Mucosa of rectum (tissue), 2 donors: Measurements from ENCODE around the gene EDA.
A peak's percentile ranks its signal among the peaks of the same experiment; 100 is the strongest.

Experiments used
- H3K27ac ChIP-seq, 2 donors: one replicate each; pipeline ENCODE4 v1.7.0; 2013; ENCODE audit warnings: inconsistent platforms in 2 of 2, low read depth in 2 of 2, low read length in 2 of 2
- H3K27me3 ChIP-seq, 2 donors: one replicate each; pipeline ENCODE4 v1.7.0; 2013; ENCODE audit warnings: low read length in 2 of 2; ENCODE audit not compliant: control insufficient read depth in 2 of 2, insufficient read depth in 2 of 2
- H3K36me3 ChIP-seq, 2 donors: one replicate each; pipeline ENCODE4 v1.7.0; 2013; ENCODE audit warnings: low read length in 2 of 2; ENCODE audit not compliant: control insufficient read depth in 2 of 2, insufficient read depth in 2 of 2
- H3K4me1 ChIP-seq, 2 donors: one replicate each; pipeline ENCODE4 v1.7.0; 2013; ENCODE audit warnings: low read length in 2 of 2, mild to moderate bottlenecking in 1 of 2; ENCODE audit not compliant: control insufficient read depth in 2 of 2, insufficient read depth in 2 of 2
- H3K4me3 ChIP-seq, 2 donors: one replicate each; pipeline ENCODE4 v1.7.0; 2013; ENCODE audit warnings: low read length in 2 of 2
- H3K9ac ChIP-seq, 2 donors: one replicate each; pipeline ENCODE4 v1.7.0; 2013; ENCODE audit warnings: low read length in 2 of 2, low read depth in 1 of 2, mild to moderate bottlenecking in 1 of 2
- H3K9me3 ChIP-seq, 2 donors: one replicate each; pipeline ENCODE4 v1.7.0; 2013; ENCODE audit warnings: low read length in 2 of 2; ENCODE audit not compliant: control insufficient read depth in 2 of 2
- donor health status: healthy.
- donor health status: Normal muscosa, but diverticular disease.

Gene EDA

DNA sequence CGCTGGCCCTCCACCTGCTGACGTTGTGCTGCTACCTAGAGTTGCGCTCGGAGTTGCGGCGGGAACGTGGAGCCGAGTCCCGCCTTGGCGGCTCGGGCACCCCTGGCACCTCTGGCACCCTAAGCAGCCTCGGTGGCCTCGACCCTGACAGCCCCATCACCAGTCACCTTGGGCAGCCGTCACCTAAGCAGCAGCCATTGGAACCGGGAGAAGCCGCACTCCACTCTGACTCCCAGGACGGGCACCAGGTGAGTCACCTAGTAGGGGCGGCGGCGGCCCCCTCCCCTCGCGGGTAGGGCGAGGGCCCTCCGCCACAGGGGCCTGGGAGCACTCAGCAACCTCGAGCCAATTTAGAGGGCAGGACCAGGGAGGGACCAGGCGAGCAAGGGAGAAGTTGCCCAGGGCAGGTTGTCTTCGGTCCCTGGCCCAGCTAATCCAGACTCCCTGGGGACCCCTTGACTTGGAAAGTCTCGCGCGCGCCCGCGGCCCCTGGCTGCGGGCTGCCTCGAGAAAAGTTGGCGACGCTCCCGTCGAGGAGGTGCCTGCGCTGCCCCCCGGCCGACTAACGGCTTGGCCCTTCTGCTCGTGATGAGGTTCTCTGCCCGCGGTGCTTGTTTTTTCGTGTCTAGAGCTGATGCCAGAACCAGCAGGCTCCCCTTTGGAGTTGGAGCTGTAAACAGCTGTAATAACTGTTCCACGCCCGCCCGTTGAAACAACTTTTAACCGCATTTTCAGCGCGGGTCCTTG, 717 bp downstream of the EDA start:
- H3K27ac ChIP-seq: no peak overlapping the region
- peaks cover 5 to 6% of the 10 kb centered on the region in 2 donors for H3K27me3 ChIP-seq
- H3K4me1 ChIP-seq: peaks cover 0 to 3% of the 10 kb centered on the region in 2 donors
- peak overlapping the region in 1 of 2 donors; percentile 37 for H3K9ac ChIP-seq
- H3K36me3 ChIP-seq: no peaks in the 10 kb centered on the region
- H3K9me3 ChIP-seq: no peaks in the 10 kb centered on the region
- H3K4me3 ChIP-seq: peak overlapping the region; percentile 62 to 65

DNA sequence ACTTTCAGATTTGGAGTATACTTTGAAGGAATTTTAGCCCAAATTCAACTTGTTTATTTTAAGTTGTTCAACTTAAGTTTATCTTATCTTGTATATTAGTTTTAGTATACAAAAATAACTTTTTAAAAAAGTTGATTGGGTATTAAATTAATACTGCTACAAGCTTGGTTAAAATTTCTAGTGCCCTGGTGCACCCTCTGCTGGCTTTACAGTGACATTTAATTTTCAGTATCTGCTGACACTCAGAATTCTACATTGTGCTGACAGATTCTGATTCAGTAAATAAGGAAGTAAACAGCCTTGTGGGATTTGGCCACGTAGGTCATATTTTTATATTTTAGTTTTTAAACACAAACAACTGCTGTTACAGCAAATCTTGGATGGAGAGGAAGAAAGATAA, 2.9 kb downstream of the EDA start:
- Histone ChIP-seq H3K27me3 (peaks cover 5 to 8% of the 10 kb centered on the region in 2 donors), H3K9ac (no peak overlapping the region), H3K9me3 (no peaks in the 10 kb centered on the region), H3K4me1 (peaks cover 0 to 3% of the 10 kb centered on the region in 2 donors), H3K4me3 (no peak overlapping the region), H3K36me3 (no peaks in the 10 kb centered on the region), H3K27ac (no peak overlapping the region)

DNA sequence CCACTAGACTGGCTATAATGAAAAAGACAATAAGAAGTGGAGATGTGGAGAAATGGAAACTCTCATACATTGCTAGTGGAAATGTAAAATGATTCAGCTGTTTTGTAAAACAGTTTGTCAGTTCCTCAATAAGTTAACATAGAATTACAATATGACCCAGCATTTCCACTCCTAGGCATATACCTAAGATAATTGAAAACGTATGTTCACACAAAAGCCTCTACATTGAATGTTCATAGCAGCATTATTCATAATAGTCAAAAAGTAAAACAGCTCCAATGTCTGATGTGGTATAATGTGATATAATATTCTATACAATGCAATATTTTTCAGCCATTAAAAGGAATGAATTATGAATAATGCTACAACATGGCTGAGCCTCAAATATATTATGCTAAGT, 10.2 kb downstream of the EDA start:
- no peaks in the 10 kb centered on the region for H3K9me3 ChIP-seq
- H3K36me3 ChIP-seq: no peaks in the 10 kb centered on the region
- H3K4me1 ChIP-seq: no peaks in the 10 kb centered on the region
- H3K4me3 ChIP-seq: no peak overlapping the region
- H3K9ac ChIP-seq: no peak overlapping the region
- peaks cover 0 to 2% of the 10 kb centered on the region in 2 donors for H3K27me3 ChIP-seq
- H3K27ac ChIP-seq: no peak overlapping the region

DNA sequence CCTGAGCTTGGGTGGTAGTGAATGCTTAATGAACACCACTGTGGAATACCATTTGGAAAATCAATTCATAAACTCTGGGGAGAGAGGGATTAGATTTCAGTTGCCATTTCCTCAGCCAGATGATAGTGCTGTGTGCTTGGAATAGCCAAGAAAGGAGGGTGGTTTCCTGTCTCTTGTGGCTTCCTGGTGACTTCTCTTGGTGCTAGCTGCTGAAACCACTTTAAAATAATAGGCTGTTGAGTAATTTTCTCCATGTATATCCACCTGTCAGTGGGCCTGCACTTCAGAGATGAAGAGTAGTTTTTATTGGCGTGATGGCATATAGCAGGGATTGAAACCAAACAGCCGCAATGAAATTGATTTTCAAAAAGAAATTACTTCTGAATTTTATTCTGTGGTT, 11.8 kb downstream of the EDA start:
- Histone ChIP-seq H3K9me3 (no peaks in the 10 kb centered on the region), H3K36me3 (no peaks in the 10 kb centered on the region), H3K27ac (no peak overlapping the region), H3K27me3 (peaks cover 0 to 2% of the 10 kb centered on the region in 2 donors), H3K4me3 (no peak overlapping the region), H3K4me1 (no peaks in the 10 kb centered on the region), H3K9ac (no peak overlapping the region)

DNA sequence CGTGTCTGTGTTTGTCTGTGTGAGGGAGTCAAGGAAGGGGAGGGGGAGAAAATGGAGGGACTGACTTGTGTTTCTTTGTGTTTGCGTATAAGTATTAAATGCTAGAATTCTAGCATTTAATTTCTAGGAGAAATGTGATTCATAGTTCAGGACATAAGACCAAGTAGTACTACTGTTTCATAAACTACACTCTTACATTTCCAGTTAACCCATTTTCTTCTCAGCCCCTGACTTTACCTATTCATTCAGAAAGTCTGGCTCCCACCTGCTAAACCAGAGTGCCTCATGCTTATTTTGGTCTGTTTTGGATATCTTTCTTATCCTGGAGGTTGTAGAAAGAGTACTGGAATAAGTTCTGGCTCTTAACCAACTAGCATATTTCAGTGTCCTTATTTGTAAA, 14.2 kb downstream of the EDA start:
- no peak overlapping the region for H3K27ac ChIP-seq
- no peaks in the 10 kb centered on the region for H3K27me3 ChIP-seq

DNA sequence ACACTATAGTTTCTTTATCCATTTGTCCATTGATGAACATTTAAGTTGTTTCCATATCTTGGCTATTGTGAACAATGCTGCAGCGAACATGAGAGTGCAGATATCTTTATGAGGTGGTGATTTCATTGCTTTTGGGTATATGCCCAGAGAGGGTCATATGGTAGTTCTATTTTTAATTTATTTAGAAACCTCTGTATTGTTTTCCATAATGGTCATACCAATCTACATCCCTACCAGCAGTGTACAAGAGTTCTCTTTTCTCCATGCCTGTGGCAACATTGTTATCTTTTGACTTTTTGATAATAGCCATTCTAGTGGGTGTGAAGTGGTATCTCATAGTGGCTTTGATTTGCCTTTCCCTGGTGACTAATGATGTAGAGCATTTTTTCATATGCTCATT, 48.8 kb downstream of the EDA start:
- no peak overlapping the region for H3K9ac ChIP-seq
- no peaks in the 10 kb centered on the region for H3K36me3 ChIP-seq
- H3K4me1 ChIP-seq: no peaks in the 10 kb centered on the region
- H3K27me3 ChIP-seq: no peaks in the 10 kb centered on the region
- peaks cover 3 to 9% of the 10 kb centered on the region in 2 donors for H3K9me3 ChIP-seq
- no peak overlapping the region for H3K4me3 ChIP-seq
- no peak overlapping the region for H3K27ac ChIP-seq

More for the DNA sequence above, 14.2 kb downstream of the EDA start:
- Histone ChIP-seq H3K4me1 (no peaks in the 10 kb centered on the region), H3K36me3 (no peaks in the 10 kb centered on the region), H3K9me3 (no peaks in the 10 kb centered on the region), H3K4me3 (no peak overlapping the region), H3K9ac (no peak overlapping the region)

DNA sequence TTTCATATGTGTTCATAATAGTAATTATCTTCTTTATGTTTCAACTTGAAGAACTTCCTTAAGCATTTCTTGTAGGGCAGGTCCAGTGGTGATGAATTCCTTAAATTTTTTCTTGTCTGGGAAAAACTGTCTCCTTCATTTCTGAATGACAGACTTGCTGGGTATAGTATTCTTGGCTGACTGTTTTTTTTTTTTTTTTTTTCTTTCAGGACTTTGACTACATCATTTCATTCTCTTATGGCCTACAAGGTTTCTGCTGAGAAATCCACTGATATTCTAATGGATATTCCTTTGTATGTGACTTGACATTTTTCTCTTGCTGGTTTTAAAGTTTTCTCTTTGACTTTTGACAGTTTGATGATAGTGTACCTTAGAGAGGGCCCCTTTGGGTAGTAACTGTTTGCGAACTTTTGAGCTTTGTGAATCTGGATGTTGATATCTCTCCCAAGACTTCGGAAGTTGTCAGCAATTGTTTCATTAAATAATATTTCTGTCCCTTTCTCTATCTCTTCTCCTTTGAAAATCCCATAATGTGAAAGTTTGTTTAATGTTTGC, 54.2 kb downstream of the EDA start:
- Histone ChIP-seq H3K4me3 (no peak overlapping the region), H3K36me3 (no peaks in the 10 kb centered on the region), H3K9ac (no peak overlapping the region), H3K4me1 (no peaks in the 10 kb centered on the region), H3K9me3 (peaks cover 10% of the 10 kb centered on the region in 2 donors), H3K27ac (no peak overlapping the region), H3K27me3 (no peaks in the 10 kb centered on the region)

DNA sequence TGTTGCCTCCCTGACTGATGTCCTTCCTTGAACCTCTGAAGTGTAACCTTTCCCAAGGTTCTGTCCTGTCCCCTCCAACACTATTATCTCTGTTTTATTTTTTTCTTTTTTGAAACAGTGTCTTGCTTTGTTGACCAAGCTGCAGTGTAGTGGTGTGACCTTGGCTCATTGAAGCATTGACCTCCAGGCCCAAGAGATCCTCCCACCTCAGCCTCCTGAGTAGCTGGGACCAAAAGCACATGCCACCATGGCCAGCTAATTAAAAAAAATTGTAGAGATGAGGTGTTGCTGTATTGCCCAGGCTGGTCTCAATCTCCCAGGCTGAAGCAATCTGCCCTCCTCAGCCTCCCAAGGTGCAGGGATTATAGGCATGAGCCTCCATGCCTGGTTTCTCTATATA, 59.0 kb downstream of the EDA start:
- Histone ChIP-seq H3K9me3 (peaks cover 6% of the 10 kb centered on the region in 2 donors), H3K27me3 (no peaks in the 10 kb centered on the region), H3K4me3 (no peak overlapping the region), H3K9ac (no peak overlapping the region), H3K36me3 (no peaks in the 10 kb centered on the region), H3K27ac (no peak overlapping the region), H3K4me1 (no peaks in the 10 kb centered on the region)

DNA sequence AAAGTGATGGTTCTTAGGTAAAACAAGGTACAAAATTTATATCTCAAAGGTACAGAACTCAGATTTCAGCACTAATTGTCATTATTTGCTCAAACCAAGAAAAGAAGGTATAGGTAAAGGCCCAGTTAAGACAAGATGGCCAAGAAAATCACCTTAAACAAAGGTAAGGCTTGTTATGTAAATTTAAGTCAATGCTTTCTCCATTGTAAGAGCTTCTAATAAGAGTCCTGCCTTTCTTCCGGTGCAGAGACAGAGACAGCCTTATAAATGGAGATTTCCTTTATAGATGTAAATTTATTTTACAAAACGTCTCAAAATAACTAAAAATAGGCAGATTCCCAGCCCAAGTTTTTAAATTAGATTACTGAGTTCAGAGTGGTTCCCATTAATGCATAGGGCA, 89.9 kb downstream of the EDA start:
- Histone ChIP-seq H3K27me3 (no peaks in the 10 kb centered on the region), H3K4me3 (no peak overlapping the region), H3K4me1 (no peaks in the 10 kb centered on the region), H3K9me3 (no peaks in the 10 kb centered on the region), H3K27ac (no peak overlapping the region), H3K36me3 (no peaks in the 10 kb centered on the region), H3K9ac (no peak overlapping the region)

DNA sequence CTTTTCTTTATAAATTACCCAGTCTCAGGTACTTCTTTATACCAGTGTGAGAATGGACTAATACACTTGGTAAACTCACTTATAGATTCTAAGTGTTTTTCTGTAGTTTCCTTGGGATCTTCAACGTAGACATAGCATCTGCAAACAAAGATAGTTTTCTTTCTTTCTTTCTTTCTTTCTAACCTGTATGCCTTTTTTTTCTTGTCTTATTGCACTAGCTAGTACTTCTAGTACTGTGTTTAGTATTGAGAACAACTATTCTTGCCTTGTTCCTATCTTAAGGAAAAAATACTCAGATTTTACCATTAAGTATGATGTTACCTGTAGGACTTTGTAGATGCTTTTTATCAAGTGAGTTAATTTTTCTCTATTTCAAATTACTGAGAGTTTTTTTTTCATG, 102.2 kb downstream of the EDA start:
- H3K4me1 ChIP-seq: no peaks in the 10 kb centered on the region
- no peak overlapping the region for H3K4me3 ChIP-seq
- no peak overlapping the region for H3K9ac ChIP-seq
- H3K36me3 ChIP-seq: no peaks in the 10 kb centered on the region
- no peaks in the 10 kb centered on the region for H3K27me3 ChIP-seq
- H3K27ac ChIP-seq: no peak overlapping the region
- peaks cover 2 to 3% of the 10 kb centered on the region in 2 donors for H3K9me3 ChIP-seq
